Stimulated activated CD4-positive, alpha-beta T cell treated with anti-CD3 and anti-CD28 coated beads, Interleukin-12 subunit alpha, Interleukin-12 subunit beta, amount 100 ng/mL, for 24 hours (primary cell): ENCODE measurements around the gene PTPRH.
"Not testable (repeated sequence)": the region's sequence is repeated elsewhere in the genome, so short reads cannot be mapped to it uniquely, and the experiment has no call there.

Experiments used
- DNase-seq, 2 experiments: peaks; one replicate each; pipeline ENCODE4 v3.0.0-alpha.2; 2020; ENCODE audit warnings: low read depth in 2 of 2

Gene PTPRH

GRCh38 chr19:55179606-55180484 is 29.5 kb downstream of the PTPRH start, which contains the start of gene SYT5:
Gene SYT5, minus strand, starts transcription at chr19:55180289. Its CDS starts 1,248 bp downstream, at chr19:55179041.
- DNase-seq: peak in 1 of 2 experiments; percentile 52

GRCh38 chr19:55178781-55179599 is 30.3 kb downstream of the PTPRH start:
- peak; percentile 74 to 79 for DNase-seq

- no peak for DNase-seq
Observed at GRCh38 chr19:55176076-55176475, 33.2 kb downstream of the PTPRH start.

- DNase-seq: no peak
Observed at GRCh38 chr19:55175117-55175867, 34.0 kb downstream of the PTPRH start.

GRCh38 chr19:55174425-55175116 is 34.7 kb downstream of the PTPRH start:
- DNase-seq: no peak

GRCh38 chr19:55173714-55174409 is 35.4 kb downstream of the PTPRH start:
- peak in 1 of 2 experiments; percentile 55 for DNase-seq

- no peak for DNase-seq
Observed at GRCh38 chr19:55173186-55173713, 36.1 kb downstream of the PTPRH start.

GRCh38 chr19:55172741-55173140 is 36.6 kb downstream of the PTPRH start:
- DNase-seq: no peak

GRCh38 chr19:55172318-55172717 is 37.0 kb downstream of the PTPRH start:
- DNase-seq: not testable (repeated sequence)

- DNase-seq: no peak
Observed at GRCh38 chr19:55171440-55171839, 37.9 kb downstream of the PTPRH start.

GRCh38 chr19:55169136-55169535 is 40.2 kb downstream of the PTPRH start:
- no peak for DNase-seq

GRCh38 chr19:55166530-55167268 is 42.6 kb downstream of the PTPRH start, which contains the start of gene DNAAF3:
Gene DNAAF3, minus strand, starts transcription at chr19:55166613. Its CDS starts 200 bp downstream, at chr19:55166413.
- peak; percentile 59 to 77 for DNase-seq

GRCh38 chr19:55165952-55166529 is 43.3 kb downstream of the PTPRH start:
- peak in 1 of 2 experiments; percentile 37 for DNase-seq

GRCh38 chr19:55161571-55162322 is 47.6 kb downstream of the PTPRH start:
- no peak for DNase-seq

GRCh38 chr19:55160986-55161365 is 48.3 kb downstream of the PTPRH start:
- no peak for DNase-seq

GRCh38 chr19:55160128-55160985 is 48.9 kb downstream of the PTPRH start:
- DNase-seq: peak; percentile 80 to 91
